GM23338 (cell line): ENCODE results near the gene NRN1L.

Source experiments
- CREB1 ChIP-seq: fragments of 250-450 bp; sonication (Bioruptor Pico); IDR thresholded peaks from 2 replicates; pipeline ENCODE4 v1.5.0; 2020; ENCODE audit warnings: low read depth, mild to moderate bottlenecking, moderate library complexity
- EZH2 ChIP-seq: fragments of 200-600 bp; sonication (generic); IDR thresholded peaks from one replicate; pipeline ENCODE4 v1.8.0; 2017; ENCODE audit warnings: antibody characterized with exemption, mild to moderate bottlenecking, low read depth; ENCODE audit not compliant: unreplicated experiment
- EZH2phosphoT487 ChIP-seq: fragments of 200-600 bp; sonication (generic); IDR thresholded peaks from one replicate; pipeline ENCODE4 v1.8.1; 2018; ENCODE audit warnings: antibody characterized with exemption; ENCODE audit not compliant: unreplicated experiment
- JUNB ChIP-seq: IDR thresholded peaks from one replicate; pipeline ENCODE4 v1.6.1; 2016; ENCODE audit warnings: antibody characterized with exemption; ENCODE audit not compliant: unreplicated experiment
- POLR2AphosphoS5 ChIP-seq: IDR thresholded peaks from 2 replicates; pipeline ENCODE4 v1.6.1; 2016; ENCODE audit warnings: antibody characterized with exemption, low read depth
- STAT1 ChIP-seq: IDR thresholded peaks from one replicate; pipeline ENCODE4 v1.6.1; 2016; ENCODE audit warnings: antibody characterized with exemption; ENCODE audit not compliant: unreplicated experiment
- ZNF114 ChIP-seq: fragments of 250-450 bp; sonication (Bioruptor Pico); IDR thresholded peaks from 2 replicates; pipeline ENCODE4 v1.5.0; 2020; ENCODE audit warnings: mild to moderate bottlenecking, moderate library complexity
- TF ChIP-seq, protein P1 (sequence below), 2 experiments: fragments of 200-600 bp in 1 of 2; sonication (generic) in 1 of 2; conservative IDR thresholded peaks; 2 replicates each; pipeline versions ENCODE4 v1.5.1 to v1.6.1; 2016 to 2017; ENCODE audit warnings: antibody characterized with exemption in 2 of 2, low read depth in 2 of 2, mild to moderate bottlenecking in 2 of 2, moderate library complexity in 1 of 2
- TF ChIP-seq, protein P2 (sequence below): IDR thresholded peaks from one replicate; pipeline ENCODE4 v1.6.1; 2018; ENCODE audit warnings: antibody characterized with exemption; ENCODE audit not compliant: unreplicated experiment
- TF ChIP-seq, protein P3 (sequence below): fragments of 250-450 bp; sonication (Bioruptor Pico); IDR thresholded peaks from 2 replicates; pipeline ENCODE4 v1.5.0; 2020; ENCODE audit warnings: mild to moderate bottlenecking, moderate library complexity

DNA sequence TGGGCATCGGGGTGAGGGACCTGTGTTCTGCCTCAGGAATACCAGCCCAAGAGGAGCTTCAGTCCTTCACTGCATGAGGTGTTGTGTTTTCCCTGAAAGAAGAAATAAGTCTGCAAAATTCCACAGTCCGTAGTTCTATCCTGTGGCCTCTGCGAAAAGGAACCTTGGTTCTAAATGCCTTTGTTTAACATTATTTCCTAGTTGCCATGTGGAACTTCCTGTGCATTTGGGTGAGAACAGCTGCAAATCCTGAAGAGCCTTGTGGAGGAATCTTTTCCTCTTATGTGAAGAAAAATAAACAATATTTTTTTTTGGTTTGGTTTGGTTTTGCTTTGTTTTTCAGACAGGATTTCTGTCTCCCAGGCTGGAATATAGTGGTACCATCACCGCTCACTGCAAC, 18.1 kb downstream of the NRN1L start:
- TF ChIP-seq POLR2AphosphoS5 (no peak), EZH2 (no peak), ZNF114 (CRISPR knock-in tag) (no peak), JUNB (no peak), STAT1 (no peak), CREB1 (CRISPR knock-in tag) (no peak), EZH2phosphoT487 (no peak)
- TF ChIP-seq, protein P1, sequence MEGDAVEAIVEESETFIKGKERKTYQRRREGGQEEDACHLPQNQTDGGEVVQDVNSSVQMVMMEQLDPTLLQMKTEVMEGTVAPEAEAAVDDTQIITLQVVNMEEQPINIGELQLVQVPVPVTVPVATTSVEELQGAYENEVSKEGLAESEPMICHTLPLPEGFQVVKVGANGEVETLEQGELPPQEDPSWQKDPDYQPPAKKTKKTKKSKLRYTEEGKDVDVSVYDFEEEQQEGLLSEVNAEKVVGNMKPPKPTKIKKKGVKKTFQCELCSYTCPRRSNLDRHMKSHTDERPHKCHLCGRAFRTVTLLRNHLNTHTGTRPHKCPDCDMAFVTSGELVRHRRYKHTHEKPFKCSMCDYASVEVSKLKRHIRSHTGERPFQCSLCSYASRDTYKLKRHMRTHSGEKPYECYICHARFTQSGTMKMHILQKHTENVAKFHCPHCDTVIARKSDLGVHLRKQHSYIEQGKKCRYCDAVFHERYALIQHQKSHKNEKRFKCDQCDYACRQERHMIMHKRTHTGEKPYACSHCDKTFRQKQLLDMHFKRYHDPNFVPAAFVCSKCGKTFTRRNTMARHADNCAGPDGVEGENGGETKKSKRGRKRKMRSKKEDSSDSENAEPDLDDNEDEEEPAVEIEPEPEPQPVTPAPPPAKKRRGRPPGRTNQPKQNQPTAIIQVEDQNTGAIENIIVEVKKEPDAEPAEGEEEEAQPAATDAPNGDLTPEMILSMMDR (conservative IDR thresholded peaks at IDR 0.05; ENCODE audit: low read depth in 2 of 2), result no peak
- TF ChIP-seq, protein P2, sequence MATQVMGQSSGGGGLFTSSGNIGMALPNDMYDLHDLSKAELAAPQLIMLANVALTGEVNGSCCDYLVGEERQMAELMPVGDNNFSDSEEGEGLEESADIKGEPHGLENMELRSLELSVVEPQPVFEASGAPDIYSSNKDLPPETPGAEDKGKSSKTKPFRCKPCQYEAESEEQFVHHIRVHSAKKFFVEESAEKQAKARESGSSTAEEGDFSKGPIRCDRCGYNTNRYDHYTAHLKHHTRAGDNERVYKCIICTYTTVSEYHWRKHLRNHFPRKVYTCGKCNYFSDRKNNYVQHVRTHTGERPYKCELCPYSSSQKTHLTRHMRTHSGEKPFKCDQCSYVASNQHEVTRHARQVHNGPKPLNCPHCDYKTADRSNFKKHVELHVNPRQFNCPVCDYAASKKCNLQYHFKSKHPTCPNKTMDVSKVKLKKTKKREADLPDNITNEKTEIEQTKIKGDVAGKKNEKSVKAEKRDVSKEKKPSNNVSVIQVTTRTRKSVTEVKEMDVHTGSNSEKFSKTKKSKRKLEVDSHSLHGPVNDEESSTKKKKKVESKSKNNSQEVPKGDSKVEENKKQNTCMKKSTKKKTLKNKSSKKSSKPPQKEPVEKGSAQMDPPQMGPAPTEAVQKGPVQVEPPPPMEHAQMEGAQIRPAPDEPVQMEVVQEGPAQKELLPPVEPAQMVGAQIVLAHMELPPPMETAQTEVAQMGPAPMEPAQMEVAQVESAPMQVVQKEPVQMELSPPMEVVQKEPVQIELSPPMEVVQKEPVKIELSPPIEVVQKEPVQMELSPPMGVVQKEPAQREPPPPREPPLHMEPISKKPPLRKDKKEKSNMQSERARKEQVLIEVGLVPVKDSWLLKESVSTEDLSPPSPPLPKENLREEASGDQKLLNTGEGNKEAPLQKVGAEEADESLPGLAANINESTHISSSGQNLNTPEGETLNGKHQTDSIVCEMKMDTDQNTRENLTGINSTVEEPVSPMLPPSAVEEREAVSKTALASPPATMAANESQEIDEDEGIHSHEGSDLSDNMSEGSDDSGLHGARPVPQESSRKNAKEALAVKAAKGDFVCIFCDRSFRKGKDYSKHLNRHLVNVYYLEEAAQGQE, result no peak
- TF ChIP-seq, protein P3, sequence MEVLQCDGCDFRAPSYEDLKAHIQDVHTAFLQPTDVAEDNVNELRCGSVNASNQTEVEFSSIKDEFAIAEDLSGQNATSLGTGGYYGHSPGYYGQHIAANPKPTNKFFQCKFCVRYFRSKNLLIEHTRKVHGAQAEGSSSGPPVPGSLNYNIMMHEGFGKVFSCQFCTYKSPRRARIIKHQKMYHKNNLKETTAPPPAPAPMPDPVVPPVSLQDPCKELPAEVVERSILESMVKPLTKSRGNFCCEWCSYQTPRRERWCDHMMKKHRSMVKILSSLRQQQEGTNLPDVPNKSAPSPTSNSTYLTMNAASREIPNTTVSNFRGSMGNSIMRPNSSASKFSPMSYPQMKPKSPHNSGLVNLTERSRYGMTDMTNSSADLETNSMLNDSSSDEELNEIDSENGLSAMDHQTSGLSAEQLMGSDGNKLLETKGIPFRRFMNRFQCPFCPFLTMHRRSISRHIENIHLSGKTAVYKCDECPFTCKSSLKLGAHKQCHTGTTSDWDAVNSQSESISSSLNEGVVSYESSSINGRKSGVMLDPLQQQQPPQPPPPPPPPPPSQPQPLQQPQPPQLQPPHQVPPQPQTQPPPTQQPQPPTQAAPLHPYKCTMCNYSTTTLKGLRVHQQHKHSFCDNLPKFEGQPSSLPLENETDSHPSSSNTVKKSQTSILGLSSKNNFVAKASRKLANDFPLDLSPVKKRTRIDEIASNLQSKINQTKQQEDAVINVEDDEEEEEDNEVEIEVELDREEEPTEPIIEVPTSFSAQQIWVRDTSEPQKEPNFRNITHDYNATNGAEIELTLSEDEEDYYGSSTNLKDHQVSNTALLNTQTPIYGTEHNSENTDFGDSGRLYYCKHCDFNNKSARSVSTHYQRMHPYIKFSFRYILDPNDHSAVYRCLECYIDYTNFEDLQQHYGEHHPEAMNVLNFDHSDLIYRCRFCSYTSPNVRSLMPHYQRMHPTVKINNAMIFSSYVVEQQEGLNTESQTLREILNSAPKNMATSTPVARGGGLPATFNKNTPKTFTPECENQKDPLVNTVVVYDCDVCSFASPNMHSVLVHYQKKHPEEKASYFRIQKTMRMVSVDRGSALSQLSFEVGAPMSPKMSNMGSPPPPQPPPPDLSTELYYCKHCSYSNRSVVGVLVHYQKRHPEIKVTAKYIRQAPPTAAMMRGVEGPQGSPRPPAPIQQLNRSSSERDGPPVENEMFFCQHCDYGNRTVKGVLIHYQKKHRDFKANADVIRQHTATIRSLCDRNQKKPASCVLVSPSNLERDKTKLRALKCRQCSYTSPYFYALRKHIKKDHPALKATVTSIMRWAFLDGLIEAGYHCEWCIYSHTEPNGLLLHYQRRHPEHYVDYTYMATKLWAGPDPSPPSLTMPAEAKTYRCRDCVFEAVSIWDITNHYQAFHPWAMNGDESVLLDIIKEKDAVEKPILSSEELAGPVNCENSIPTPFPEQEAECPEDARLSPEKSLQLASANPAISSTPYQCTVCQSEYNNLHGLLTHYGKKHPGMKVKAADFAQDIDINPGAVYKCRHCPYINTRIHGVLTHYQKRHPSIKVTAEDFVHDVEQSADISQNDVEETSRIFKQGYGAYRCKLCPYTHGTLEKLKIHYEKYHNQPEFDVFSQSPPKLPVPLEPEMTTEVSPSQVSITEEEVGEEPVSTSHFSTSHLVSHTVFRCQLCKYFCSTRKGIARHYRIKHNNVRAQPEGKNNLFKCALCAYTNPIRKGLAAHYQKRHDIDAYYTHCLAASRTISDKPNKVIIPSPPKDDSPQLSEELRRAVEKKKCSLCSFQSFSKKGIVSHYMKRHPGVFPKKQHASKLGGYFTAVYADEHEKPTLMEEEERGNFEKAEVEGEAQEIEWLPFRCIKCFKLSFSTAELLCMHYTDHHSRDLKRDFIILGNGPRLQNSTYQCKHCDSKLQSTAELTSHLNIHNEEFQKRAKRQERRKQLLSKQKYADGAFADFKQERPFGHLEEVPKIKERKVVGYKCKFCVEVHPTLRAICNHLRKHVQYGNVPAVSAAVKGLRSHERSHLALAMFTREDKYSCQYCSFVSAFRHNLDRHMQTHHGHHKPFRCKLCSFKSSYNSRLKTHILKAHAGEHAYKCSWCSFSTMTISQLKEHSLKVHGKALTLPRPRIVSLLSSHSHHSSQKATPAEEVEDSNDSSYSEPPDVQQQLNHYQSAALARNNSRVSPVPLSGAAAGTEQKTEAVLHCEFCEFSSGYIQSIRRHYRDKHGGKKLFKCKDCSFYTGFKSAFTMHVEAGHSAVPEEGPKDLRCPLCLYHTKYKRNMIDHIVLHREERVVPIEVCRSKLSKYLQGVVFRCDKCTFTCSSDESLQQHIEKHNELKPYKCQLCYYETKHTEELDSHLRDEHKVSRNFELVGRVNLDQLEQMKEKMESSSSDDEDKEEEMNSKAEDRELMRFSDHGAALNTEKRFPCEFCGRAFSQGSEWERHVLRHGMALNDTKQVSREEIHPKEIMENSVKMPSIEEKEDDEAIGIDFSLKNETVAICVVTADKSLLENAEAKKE (CRISPR knock-in tag), result no peak
